ENCODE results near the gene EEF1AKMT1. TPM values are rescaled to one million over a fixed set of nuclear protein-coding genes. Genes with fewer than 3 reads are reported as not detected.
A peak's percentile ranks its signal among the peaks of the same experiment; 100 is the strongest.

EEF1AKMT1 gene
- total RNA-seq, 4 donors from 2014 or later: 7.5 to 15.2 (median 10.3) TPM

DNA sequence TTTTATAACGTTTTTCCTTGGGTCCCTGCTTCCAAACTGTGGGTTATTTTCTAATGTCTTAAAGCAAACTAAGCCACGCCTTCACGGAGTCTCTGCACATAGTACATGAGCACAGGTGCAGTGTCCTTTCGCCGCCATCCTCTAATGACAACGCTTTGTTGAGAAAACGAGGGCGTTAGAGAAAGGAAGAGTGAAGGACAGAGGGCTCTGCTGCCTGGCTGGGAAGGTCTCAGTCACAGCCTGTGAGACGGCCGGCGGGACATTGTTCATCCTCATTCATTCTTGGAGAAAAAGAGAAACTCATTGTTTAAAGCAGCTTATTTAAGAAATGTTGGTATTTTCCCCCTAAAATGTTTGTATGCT is 60.8 kb downstream of the EEF1AKMT1 start:
- Histone ChIP-seq H3K27ac (peak overlapping the region in 1 of 3 donors; percentile 13), H3K27me3 (no peaks in the 10 kb centered on the region), H3K4me3 (replicated peaks in 1 of 3) (no peak overlapping the region), H3K9me3 (no peaks in the 10 kb centered on the region), H3K36me3 (no peaks in the 10 kb centered on the region), H3K4me1 (peaks cover 0 to 16% of the 10 kb centered on the region in 2 donors)
- peak; percentile 18 to 26 for DNase-seq
- intact Hi-C loops (cut with DNase I): loop anchor here (5.0 to 10.0 kb wide), 2 partner anchors 216 to 528 kb away; no protein-coding TSS in a partner anchor
- 23 to 30% methylated on average over 11 of the region's 11 CpGs for WGBS, 2 donors
- TF ChIP-seq, protein P1, sequence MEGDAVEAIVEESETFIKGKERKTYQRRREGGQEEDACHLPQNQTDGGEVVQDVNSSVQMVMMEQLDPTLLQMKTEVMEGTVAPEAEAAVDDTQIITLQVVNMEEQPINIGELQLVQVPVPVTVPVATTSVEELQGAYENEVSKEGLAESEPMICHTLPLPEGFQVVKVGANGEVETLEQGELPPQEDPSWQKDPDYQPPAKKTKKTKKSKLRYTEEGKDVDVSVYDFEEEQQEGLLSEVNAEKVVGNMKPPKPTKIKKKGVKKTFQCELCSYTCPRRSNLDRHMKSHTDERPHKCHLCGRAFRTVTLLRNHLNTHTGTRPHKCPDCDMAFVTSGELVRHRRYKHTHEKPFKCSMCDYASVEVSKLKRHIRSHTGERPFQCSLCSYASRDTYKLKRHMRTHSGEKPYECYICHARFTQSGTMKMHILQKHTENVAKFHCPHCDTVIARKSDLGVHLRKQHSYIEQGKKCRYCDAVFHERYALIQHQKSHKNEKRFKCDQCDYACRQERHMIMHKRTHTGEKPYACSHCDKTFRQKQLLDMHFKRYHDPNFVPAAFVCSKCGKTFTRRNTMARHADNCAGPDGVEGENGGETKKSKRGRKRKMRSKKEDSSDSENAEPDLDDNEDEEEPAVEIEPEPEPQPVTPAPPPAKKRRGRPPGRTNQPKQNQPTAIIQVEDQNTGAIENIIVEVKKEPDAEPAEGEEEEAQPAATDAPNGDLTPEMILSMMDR (IDR thresholded peaks at IDR 0.05): no peak
- no peak for TF ChIP-seq POLR2A (IDR thresholded peaks at IDR 0.05)

DNA sequence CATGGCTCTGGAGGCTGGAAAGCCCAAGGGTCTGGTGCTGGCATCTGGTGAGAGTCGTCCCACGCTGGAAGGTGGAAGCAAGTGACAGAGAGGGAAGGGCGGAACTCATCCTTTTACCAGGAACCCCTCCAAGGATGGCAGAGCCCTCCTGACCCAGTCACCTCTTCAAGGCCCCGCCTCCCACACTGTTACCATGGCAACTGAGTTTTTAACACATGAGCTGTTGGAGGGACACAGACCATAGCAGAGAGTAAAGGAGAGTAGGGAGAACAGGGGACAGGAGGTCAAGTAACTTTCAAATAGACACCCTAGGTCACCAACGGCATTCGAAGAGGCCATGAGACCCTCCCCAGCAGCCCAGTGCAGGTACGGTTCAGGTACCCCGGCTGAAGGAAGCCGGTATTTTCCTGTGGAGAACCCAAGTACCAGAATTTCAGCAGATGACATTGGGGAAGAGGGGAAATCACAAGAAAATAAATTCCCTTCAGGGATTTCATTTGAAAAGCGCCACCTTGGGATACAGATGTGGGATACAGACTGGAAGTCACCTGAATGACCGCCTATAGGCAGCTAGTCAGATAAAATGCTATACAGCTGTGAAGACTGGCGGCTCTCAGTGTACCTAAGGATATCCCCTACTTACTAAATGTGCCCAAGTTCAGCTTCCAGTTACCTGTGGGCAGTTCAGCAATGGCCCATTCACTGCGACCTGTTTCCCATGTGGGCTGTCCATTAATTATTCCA is 62.3 kb downstream of the EEF1AKMT1 start:
- WGBS, 2 donors: 82 to 88% methylated on average over 13 of the region's 13 CpGs
- no peak for DNase-seq
- H3K36me3 ChIP-seq: no peaks in the 10 kb centered on the region
- intact Hi-C loops (cut with DNase I): loop anchor here (2.0 to 10.0 kb wide), 3 partner anchors 115 to 527 kb away; no protein-coding TSS in a partner anchor
- no peaks in the 10 kb centered on the region for H3K27me3 ChIP-seq
- peaks cover 0 to 16% of the 10 kb centered on the region in 2 donors for H3K4me1 ChIP-seq
- no peak overlapping the region for H3K4me3 ChIP-seq (replicated peaks in 1 of 3)
- no peak for TF ChIP-seq POLR2A (IDR thresholded peaks at IDR 0.05)
- TF ChIP-seq, protein P1 (IDR thresholded peaks at IDR 0.05): no peak
- H3K9me3 ChIP-seq: no peaks in the 10 kb centered on the region
- no peak overlapping the region for H3K27ac ChIP-seq

DNA sequence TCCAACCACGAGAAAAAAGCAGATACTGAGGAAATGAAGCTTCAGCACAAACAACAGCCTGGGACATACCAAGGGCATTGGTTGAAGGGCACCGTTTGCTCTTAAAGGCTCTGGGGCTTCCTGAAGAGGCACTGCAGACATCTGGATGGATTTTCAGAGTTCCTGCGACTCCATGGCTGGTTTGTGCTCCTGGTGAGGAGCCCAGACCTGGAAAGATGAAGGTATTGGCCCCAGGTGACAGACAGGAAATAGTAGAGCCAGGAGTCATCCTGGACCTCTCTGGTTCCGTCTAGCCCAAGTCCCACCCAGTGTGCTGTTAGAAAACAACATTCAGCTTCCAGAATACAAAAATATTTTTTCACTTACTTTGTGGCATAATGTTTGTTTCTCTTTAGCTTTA is 64.0 kb downstream of the EEF1AKMT1 start:
- WGBS, 2 donors: 59 to 70% methylated on average over 4 of the region's 4 CpGs
- H3K27me3 ChIP-seq: no peaks in the 10 kb centered on the region
- H3K27ac ChIP-seq: no peak overlapping the region
- no peaks in the 10 kb centered on the region for H3K9me3 ChIP-seq
- peaks cover 0 to 16% of the 10 kb centered on the region in 2 donors for H3K4me1 ChIP-seq
- TF ChIP-seq POLR2A (IDR thresholded peaks at IDR 0.05): no peak
- TF ChIP-seq, protein P1 (IDR thresholded peaks at IDR 0.05): no peak
- H3K4me3 ChIP-seq (replicated peaks in 1 of 3): no peak overlapping the region
- DNase-seq: no peak
- intact Hi-C loops (cut with DNase I): loop anchor here (2.0 to 10.0 kb wide), 3 partner anchors 117 to 525 kb away; no protein-coding TSS in a partner anchor
- no peaks in the 10 kb centered on the region for H3K36me3 ChIP-seq

DNA sequence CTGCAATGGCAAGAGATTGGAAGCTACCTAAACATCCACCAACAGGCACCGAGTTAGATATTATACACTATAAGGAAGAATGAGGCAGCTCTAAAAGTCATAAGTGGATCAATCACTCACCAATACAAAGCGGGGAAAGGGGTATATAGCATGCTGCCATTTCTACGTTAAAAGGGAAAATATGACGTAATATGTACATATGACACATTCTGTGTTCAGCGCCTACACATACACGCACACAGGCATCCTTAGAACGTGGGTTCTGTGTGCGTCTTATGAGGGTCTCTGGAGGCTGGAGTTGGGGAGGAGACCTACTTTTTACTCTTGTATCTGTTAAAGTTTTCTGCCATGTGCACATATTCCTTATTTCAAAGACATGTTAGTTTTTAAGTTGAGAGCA is 64.4 kb downstream of the EEF1AKMT1 start:
- Histone ChIP-seq H3K27ac (peak overlapping the region in 1 of 3 donors; percentile 17), H3K36me3 (no peaks in the 10 kb centered on the region), H3K4me1 (peaks cover 0 to 16% of the 10 kb centered on the region in 2 donors), H3K27me3 (no peaks in the 10 kb centered on the region), H3K9me3 (no peaks in the 10 kb centered on the region), H3K4me3 (replicated peaks in 1 of 3) (no peak overlapping the region)
- no peak for DNase-seq
- intact Hi-C loops (cut with DNase I): no loop called here
- TF ChIP-seq POLR2A (IDR thresholded peaks at IDR 0.05): no peak
- TF ChIP-seq, protein P1 (IDR thresholded peaks at IDR 0.05): no peak
- 92 to 93% methylated on average over 8 of the region's 8 CpGs for whole genome bisulfite sequencing, 2 donors

DNA sequence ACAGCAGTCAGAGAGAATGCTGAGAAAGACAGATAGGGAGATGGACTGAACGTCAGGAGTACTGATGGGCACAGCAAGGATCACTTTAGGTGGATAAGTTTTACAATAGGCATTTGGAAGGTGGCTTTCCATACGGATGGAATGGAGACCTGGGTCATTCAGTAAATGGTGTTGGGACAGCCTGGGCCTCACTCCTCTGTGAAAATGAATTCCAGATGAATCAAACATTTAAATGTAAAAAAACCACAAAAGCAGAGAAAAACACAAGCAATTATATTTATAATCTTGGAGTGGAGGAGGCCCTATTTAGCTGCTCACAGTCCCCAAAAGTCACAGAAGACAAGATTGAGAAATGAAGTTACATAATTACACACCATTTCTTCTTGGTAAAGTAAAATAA is 65.5 kb downstream of the EEF1AKMT1 start:
- H3K4me3 ChIP-seq (replicated peaks in 1 of 3): no peak overlapping the region
- no peaks in the 10 kb centered on the region for H3K9me3 ChIP-seq
- intact Hi-C loops (cut with DNase I): no loop called here
- no peaks in the 10 kb centered on the region for H3K36me3 ChIP-seq
- TF ChIP-seq POLR2A (IDR thresholded peaks at IDR 0.05): no peak
- TF ChIP-seq, protein P1 (IDR thresholded peaks at IDR 0.05): no peak
- 84 to 91% methylated on average over 2 of the region's 2 CpGs for WGBS, 2 donors
- no peak for DNase-seq
- H3K4me1 ChIP-seq: peaks cover 0 to 14% of the 10 kb centered on the region in 2 donors
- H3K27me3 ChIP-seq: no peaks in the 10 kb centered on the region
- H3K27ac ChIP-seq: no peak overlapping the region
